Breast epithelium (tissue), 4 donors: Measurements from ENCODE around the gene BTNL2. TPM values are rescaled to one million over a fixed set of nuclear protein-coding genes. Genes with fewer than 3 reads are reported as not detected.

ENCODE experiments used
- DNase-seq, 2 donors: peaks; one replicate each; pipeline ENCODE4 v3.0.0-alpha.2; 2019; ENCODE audit warnings: low spot score in 2 of 2
- H3K27ac ChIP-seq, 2 donors: fragments of 200-600 bp; sonication (generic) in 1 of 2; one replicate each; pipeline ENCODE4 v1.5.1; 2016 to 2019; ENCODE audit warnings: mild to moderate bottlenecking in 1 of 2
- H3K27me3 ChIP-seq, 2 donors: fragments of 200-600 bp; sonication (generic) in 1 of 2; one replicate each; pipeline versions ENCODE4 v1.5.1 to v1.6.0; 2017 to 2019; ENCODE audit warnings: control low read depth in 1 of 2, mild to moderate bottlenecking in 1 of 2
- H3K36me3 ChIP-seq: fragments of 200-600 bp; one replicate; pipeline ENCODE4 v1.5.1; 2019
- H3K4me1 ChIP-seq, 2 donors: fragments of 200-600 bp; sonication (generic); one replicate each; pipeline ENCODE4 v1.5.1; 2016 to 2019; ENCODE audit warnings: control low read depth in 1 of 2
- H3K4me3 ChIP-seq, 3 donors: fragments of 200-600 bp; sonication (generic); 1 replicate in 2 of 3; 2 replicates in 1 of 3; pipeline ENCODE4 v1.5.1; 2016 to 2019; ENCODE audit warnings: mild to moderate bottlenecking in 3 of 3, moderate library complexity in 2 of 3
- H3K9me3 ChIP-seq, 2 donors: fragments of 200-600 bp; sonication (generic) in 1 of 2; one replicate each; pipeline ENCODE4 v1.5.1; 2016 to 2019; ENCODE audit warnings: control low read depth in 1 of 2
- POLR2A ChIP-seq: fragments of 450-650 bp; IDR thresholded peaks from one replicate; pipeline ENCODE4 v1.6.1; 2016; ENCODE audit warnings: antibody characterized with exemption, mild to moderate bottlenecking, moderate library complexity
- POLR2AphosphoS5 ChIP-seq, 3 donors: sonication (generic); formaldehyde crosslinking; IDR thresholded peaks; one replicate each; pipeline ENCODE4 v1.6.1; 2017; ENCODE audit warnings: antibody characterized with exemption in 3 of 3
- intact Hi-C: fragments of 100-400 bp; cut with DNase I; formaldehyde crosslinking; loops from one replicate; pipeline ENCODE4 v1.15.1; 2023; ENCODE audit warnings: low total_unique reads
- total RNA-seq, 3 donors: library from RNA; depleted of rRNA; stranded (reverse); fragments of >200 nt; gene quantifications; one replicate each; pipeline ENCODE4 v1.1.0, GENCODE V29; 2016
- TF ChIP-seq, protein P1 (sequence below), 3 donors: fragments of 450-650 bp; IDR thresholded peaks; one replicate each; pipeline ENCODE4 v1.5.1; 2016 to 2017; ENCODE audit warnings: antibody characterized with exemption in 3 of 3, mild to moderate bottlenecking in 3 of 3, moderate library complexity in 3 of 3

The BTNL2 gene
- not detected for total RNA-seq

DNA sequence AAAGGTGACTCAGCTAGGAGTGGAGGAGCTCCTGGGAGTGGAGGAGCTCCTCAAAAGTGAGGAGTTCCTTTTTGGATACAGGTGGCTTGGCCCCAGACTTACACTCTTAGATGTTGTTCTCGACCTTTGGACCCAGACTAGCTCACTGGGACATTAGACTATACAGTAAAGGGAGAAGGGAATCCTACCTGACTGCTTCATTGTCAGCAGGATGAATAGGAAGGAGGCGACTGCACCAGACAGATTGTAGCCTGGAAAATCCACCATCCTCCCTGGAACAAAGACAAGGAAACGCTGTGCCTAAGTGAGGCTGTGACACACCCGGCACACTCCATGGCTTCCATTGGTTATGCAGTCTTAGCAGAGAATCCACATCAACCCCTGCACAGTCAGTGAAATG, at the start of gene BTNL2:
TSS of gene BTNL2 (minus strand) at position 325 of the 400 bp plus-strand sequence. CDS start at position 267, 58 bp downstream.
- Histone ChIP-seq H3K9me3 (no peaks in the 10 kb centered on the region), H3K4me1 (no peaks in the 10 kb centered on the region), H3K27me3 (peaks cover 0 to 42% of the 10 kb centered on the region in 2 donors), H3K36me3 (no peaks in the 10 kb centered on the region), H3K4me3 (no peak within 1 kb of the TSS), H3K27ac (no peak within 1 kb of the TSS)
- intact Hi-C loops, result no loop called here
- DNase-seq, result no peak
- TF ChIP-seq, protein P1, sequence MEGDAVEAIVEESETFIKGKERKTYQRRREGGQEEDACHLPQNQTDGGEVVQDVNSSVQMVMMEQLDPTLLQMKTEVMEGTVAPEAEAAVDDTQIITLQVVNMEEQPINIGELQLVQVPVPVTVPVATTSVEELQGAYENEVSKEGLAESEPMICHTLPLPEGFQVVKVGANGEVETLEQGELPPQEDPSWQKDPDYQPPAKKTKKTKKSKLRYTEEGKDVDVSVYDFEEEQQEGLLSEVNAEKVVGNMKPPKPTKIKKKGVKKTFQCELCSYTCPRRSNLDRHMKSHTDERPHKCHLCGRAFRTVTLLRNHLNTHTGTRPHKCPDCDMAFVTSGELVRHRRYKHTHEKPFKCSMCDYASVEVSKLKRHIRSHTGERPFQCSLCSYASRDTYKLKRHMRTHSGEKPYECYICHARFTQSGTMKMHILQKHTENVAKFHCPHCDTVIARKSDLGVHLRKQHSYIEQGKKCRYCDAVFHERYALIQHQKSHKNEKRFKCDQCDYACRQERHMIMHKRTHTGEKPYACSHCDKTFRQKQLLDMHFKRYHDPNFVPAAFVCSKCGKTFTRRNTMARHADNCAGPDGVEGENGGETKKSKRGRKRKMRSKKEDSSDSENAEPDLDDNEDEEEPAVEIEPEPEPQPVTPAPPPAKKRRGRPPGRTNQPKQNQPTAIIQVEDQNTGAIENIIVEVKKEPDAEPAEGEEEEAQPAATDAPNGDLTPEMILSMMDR (IDR thresholded peaks at IDR 0.05), result no peak
- TF ChIP-seq POLR2A, result no peak
- no peak for TF ChIP-seq POLR2AphosphoS5 (IDR thresholded peaks at IDR 0.05)

DNA sequence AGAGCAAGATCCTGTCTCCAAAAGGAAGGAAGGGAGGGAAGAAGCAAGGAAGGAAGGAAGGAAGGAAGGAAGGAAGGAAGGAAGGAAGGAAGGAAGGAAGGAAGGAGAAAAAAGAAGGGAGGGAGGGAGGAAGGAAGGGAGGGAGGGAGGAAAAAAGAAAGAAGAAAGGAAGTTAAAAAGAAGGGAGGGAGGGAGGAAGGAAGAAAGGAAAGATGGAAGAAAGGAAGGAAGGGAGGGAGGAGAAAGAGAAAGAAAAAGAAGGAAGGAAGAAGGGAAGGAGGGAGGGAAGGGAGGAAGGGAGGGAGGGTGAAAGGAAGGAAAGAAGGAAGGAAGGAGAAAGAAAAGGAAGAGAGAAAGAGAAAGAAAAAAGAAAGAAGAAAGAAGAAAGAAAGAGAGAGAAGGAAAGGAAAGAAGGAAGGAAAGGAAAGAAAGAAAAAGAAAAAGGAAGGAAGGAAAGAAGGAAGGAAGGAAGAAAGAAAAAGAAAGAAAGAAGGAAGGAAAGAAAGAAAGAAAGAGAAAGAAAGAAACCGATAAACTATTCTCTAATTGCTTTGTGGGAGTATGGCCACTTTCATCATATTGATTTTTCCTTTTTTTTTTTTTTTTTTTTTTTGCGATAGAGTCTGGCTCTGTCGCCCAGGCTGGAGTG, 42.2 kb upstream of the BTNL2 start:
- Histone ChIP-seq H3K9me3 (no peaks in the 10 kb centered on the region), H3K4me1 (no peaks in the 10 kb centered on the region), H3K4me3 (no peak overlapping the region), H3K36me3 (no peaks in the 10 kb centered on the region), H3K27me3 (no peaks in the 10 kb centered on the region), H3K27ac (no peak overlapping the region)
- TF ChIP-seq, protein P1 (IDR thresholded peaks at IDR 0.05), result no peak
- TF ChIP-seq POLR2A, result no peak
- TF ChIP-seq POLR2AphosphoS5 (IDR thresholded peaks at IDR 0.05), result no peak
- intact Hi-C loops, result no loop called here
- DNase-seq, result no peak

- no peaks in the 10 kb centered on the region for H3K27me3 ChIP-seq
- H3K27ac ChIP-seq, result no peak overlapping the region
- DNase-seq, result no peak
- H3K4me1 ChIP-seq, result no peaks in the 10 kb centered on the region
- intact Hi-C loops, result no loop called here
- H3K36me3 ChIP-seq, result no peaks in the 10 kb centered on the region
- TF ChIP-seq POLR2AphosphoS5 (IDR thresholded peaks at IDR 0.05) (no peak), POLR2A (no peak)
- TF ChIP-seq, protein P1 (IDR thresholded peaks at IDR 0.05), result no peak
- H3K9me3 ChIP-seq, result no peaks in the 10 kb centered on the region
- no peak overlapping the region for H3K4me3 ChIP-seq
These were observed 41.0 kb upstream of the BTNL2 start for GRCh38 chr6:32447932-32448331.

DNA sequence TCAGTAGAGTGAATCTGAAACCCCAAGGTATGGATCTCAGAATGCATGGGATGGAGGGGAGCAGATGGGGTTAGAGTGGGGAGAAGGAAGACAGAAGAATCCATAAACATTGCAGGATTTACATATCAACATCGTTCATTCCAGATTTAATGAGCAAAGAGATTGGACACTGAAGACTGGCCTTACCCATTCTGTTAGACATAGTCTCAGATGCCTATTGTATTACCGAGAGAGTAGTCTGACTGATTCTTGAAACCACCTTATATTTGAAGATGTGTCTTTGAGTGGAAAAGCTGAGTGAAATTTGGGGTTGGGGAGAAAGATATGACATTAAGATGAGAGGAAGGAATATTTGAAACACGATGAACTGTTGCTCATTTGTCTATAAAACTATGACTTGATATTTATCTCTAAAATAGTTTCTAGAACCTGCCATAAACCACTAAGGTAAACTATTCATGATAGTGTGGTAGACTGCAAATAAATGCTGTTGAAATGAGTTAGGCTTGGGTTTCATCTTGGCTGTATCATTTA, 38.4 kb upstream of the BTNL2 start:
- intact Hi-C loops, result no loop called here
- no peak overlapping the region for H3K27ac ChIP-seq

DNA sequence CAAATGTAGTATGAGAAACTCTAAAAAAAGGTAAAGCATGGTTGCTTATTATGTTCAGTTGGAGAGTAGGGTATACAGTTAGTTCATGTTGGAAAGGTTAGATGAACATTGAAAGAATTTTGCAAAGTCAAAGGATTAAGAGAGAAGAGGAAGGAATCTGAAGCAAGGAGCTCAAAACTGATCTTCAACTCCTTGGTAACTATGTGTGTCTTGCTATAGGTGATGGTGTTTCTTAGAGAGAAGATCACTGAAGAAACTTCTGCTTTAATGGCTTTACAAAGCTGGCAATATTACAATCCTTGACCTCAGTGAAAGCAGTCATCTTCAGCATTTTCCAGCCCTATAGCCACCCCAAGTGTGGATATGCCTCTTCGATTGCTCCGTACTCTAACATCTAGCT, 37.5 kb upstream of the BTNL2 start:
- H3K9me3 ChIP-seq, result no peaks in the 10 kb centered on the region
- no peak for DNase-seq
- H3K4me1 ChIP-seq, result no peaks in the 10 kb centered on the region
- no peak overlapping the region for H3K27ac ChIP-seq
- H3K27me3 ChIP-seq, result no peaks in the 10 kb centered on the region
- TF ChIP-seq POLR2AphosphoS5 (IDR thresholded peaks at IDR 0.05), result no peak
- no peak for TF ChIP-seq POLR2A
- no peaks in the 10 kb centered on the region for H3K36me3 ChIP-seq
- intact Hi-C loops, result no loop called here
- H3K4me3 ChIP-seq, result no peak overlapping the region

More for the DNA sequence above, 38.4 kb upstream of the BTNL2 start:
- Histone ChIP-seq H3K9me3 (no peaks in the 10 kb centered on the region), H3K36me3 (no peaks in the 10 kb centered on the region), H3K27me3 (no peaks in the 10 kb centered on the region), H3K4me3 (no peak overlapping the region), H3K4me1 (no peaks in the 10 kb centered on the region)
- DNase-seq, result no peak
- TF ChIP-seq, protein P1 (IDR thresholded peaks at IDR 0.05), result no peak
- no peak for TF ChIP-seq POLR2A
- no peak for TF ChIP-seq POLR2AphosphoS5 (IDR thresholded peaks at IDR 0.05)
